Measurements from ENCODE around the gene GSTT4.
"Not testable (repeated sequence)": the region's sequence is repeated elsewhere in the genome, so short reads cannot be mapped to it uniquely, and the experiment has no call there.

The GSTT4 gene

GRCh38 chr22:23954193-23954990, 50.9 kb downstream of the GSTT4 start:
- DNase-seq (ENCODE audit: low read depth in 2 of 3, low spot score in 2 of 3): not testable (repeated sequence)

DNA sequence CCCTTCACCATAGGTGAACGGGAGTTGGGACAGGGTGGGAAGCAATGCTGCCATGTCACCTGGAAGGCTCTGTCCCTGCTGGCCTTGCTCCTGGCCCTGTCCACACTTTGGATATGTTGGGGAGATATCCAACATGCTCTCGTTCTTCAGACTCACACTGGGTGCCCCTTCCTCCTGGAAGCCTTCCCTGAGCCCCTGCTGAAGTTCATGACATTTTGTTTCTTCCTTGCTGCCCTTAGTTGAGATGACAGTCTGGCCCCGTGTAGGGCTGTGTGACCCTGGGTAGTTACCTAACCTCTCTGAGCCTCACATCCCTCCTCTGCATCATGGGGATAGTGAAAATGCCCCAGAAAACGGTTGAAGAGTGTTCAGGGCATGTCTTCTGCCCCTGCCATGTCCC, 51.8 kb downstream of the GSTT4 start:
- DNase-seq (ENCODE audit: low read depth in 2 of 3, low spot score in 2 of 3): not testable (repeated sequence)

DNA sequence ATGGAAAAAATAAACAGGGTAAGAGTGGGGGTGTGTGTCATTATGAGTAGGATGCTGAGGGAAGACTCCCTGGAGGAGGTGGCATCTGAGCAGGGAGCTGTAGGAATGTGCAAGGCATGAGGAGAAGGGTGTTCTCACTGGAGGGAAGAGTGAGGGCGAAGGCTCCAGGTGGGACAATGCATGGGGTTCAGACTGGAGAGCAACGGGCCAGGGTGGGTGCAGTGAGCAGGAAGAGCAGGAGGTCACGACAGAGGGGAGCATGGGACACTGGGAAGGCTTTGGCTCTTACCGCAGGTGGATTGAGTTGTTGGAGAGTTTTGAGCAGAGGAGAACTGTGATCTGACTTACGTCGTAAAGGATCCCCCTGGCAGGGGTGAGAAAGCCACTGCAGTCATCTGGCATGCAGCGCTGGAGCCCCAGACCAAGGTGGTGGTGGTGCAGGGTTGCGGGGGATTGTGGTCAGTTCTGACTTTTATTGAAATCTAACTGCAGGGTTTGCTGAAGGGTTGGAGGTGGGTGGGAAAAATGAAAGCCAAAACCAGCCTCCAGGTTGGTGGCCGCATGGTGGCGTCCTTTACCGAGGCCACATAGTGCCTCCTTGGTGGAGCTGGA, 52.4 kb downstream of the GSTT4 start:
- not testable (repeated sequence) for DNase-seq (ENCODE audit: low read depth in 2 of 3, low spot score in 2 of 3)

DNA sequence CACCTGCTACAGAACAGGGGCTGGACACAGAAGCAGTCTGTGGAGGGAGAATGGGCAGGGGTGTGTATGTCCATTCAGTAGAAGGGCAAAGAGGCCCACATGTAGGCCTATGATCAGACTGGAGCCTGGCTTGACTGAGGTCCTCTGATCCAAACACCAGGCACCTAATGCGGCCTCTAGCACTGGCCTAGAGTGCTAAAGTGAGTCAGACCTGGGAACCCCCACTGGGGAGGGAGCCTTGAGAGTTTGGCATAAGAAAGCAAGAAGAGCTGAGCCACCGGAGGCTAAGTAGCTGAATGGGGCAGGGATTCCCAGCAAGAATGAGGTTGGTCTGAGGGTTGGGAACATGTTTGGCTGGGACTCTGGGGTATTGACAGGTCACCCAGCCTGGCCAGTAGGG, 53.9 kb downstream of the GSTT4 start:
- DNase-seq (ENCODE audit: low read depth in 2 of 3, low spot score in 2 of 3): not testable (repeated sequence)

DNA sequence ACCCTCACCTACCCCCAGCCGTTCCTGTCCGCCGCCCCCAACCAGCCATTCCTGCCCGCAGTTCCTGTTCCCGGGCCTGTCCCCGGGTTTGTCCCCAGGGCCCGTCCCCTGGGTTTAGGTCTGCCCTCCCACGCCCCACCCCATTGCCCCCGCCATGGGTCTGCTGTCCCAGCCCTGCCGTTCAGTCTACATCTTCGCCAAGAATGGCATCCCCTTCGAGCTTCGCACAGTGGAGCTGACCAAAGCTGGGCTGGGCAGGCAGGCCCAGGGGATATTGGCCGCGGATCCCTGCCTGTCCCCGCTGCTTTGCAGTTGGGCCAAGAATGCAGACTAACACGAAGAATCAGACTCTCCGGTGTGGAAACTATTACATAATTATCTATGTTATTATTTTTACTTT, 55.5 kb downstream of the GSTT4 start:
- not testable (repeated sequence) for DNase-seq (ENCODE audit: low read depth in 2 of 3, low spot score in 2 of 3)
